Measurements from ENCODE around the gene ATP6V0A4.
"Not testable (repeated sequence)": the region's sequence is repeated elsewhere in the genome, so short reads cannot be mapped to it uniquely, and the experiment has no call there.

The ATP6V0A4 gene

GRCh38 chr7:138699661-138700060 lies 98.3 kb downstream of the ATP6V0A4 start:
- no peak for TF ChIP-seq CTCF (IDR thresholded peaks at IDR 0.05; ENCODE audit: insufficient read depth, low read length, poor library complexity, severe bottlenecking)
- no peak overlapping the region for H3K4me3 ChIP-seq (replicated peaks; ENCODE audit: low read depth, low read length)
- DNase-seq (ENCODE audit: extremely low read depth, insufficient read length): no peak
- no peaks in the 10 kb centered on the region for H3K27me3 ChIP-seq (replicated peaks; ENCODE audit: control insufficient read depth, insufficient read depth, low read length)
- H3K36me3 ChIP-seq (ENCODE audit: control insufficient read depth, insufficient read depth, low read length): no peaks in the 10 kb centered on the region

GRCh38 chr7:138698281-138698680 lies 99.7 kb downstream of the ATP6V0A4 start:
- DNase-seq (ENCODE audit: extremely low read depth, insufficient read length): no peak
- Histone ChIP-seq H3K27me3 (replicated peaks; ENCODE audit: control insufficient read depth, insufficient read depth, low read length) (no peaks in the 10 kb centered on the region), H3K36me3 (ENCODE audit: control insufficient read depth, insufficient read depth, low read length) (no peaks in the 10 kb centered on the region), H3K4me3 (replicated peaks; ENCODE audit: low read depth, low read length) (no peak overlapping the region)
- no peak for TF ChIP-seq CTCF (IDR thresholded peaks at IDR 0.05; ENCODE audit: insufficient read depth, low read length, poor library complexity, severe bottlenecking)

- no peak for TF ChIP-seq CTCF (IDR thresholded peaks at IDR 0.05; ENCODE audit: insufficient read depth, low read length, poor library complexity, severe bottlenecking)
- Histone ChIP-seq H3K27me3 (replicated peaks; ENCODE audit: control insufficient read depth, insufficient read depth, low read length) (no peaks in the 10 kb centered on the region), H3K36me3 (ENCODE audit: control insufficient read depth, insufficient read depth, low read length) (no peaks in the 10 kb centered on the region), H3K4me3 (replicated peaks; ENCODE audit: low read depth, low read length) (no peak overlapping the region)
- DNase-seq (ENCODE audit: extremely low read depth, insufficient read length): no peak
Measured at GRCh38 chr7:138697535-138698182, 100.3 kb downstream of the ATP6V0A4 start.

- DNase-seq (ENCODE audit: extremely low read depth, insufficient read length); H3K4me3 ChIP-seq (replicated peaks; ENCODE audit: low read depth, low read length); H3K27me3 ChIP-seq (replicated peaks; ENCODE audit: control insufficient read depth, insufficient read depth, low read length); H3K36me3 ChIP-seq (ENCODE audit: control insufficient read depth, insufficient read depth, low read length): not testable (repeated sequence)
Measured at GRCh38 chr7:138695776-138696175, 102.2 kb downstream of the ATP6V0A4 start.

GRCh38 chr7:138695106-138695505 lies 102.9 kb downstream of the ATP6V0A4 start:
- TF ChIP-seq CTCF (IDR thresholded peaks at IDR 0.05; ENCODE audit: insufficient read depth, low read length, poor library complexity, severe bottlenecking): no peak
- Histone ChIP-seq H3K4me3 (replicated peaks; ENCODE audit: low read depth, low read length) (no peak overlapping the region), H3K36me3 (ENCODE audit: control insufficient read depth, insufficient read depth, low read length) (no peaks in the 10 kb centered on the region), H3K27me3 (replicated peaks; ENCODE audit: control insufficient read depth, insufficient read depth, low read length) (no peaks in the 10 kb centered on the region)
- no peak for DNase-seq (ENCODE audit: extremely low read depth, insufficient read length)

- H3K36me3 ChIP-seq (ENCODE audit: control insufficient read depth, insufficient read depth, low read length): no peaks in the 10 kb centered on the region
Measured at GRCh38 chr7:138691178-138691577, 106.8 kb downstream of the ATP6V0A4 start.

More at GRCh38 chr7:138691178-138691577, 106.8 kb downstream of the ATP6V0A4 start:
- no peak for DNase-seq (ENCODE audit: extremely low read depth, insufficient read length)
- TF ChIP-seq CTCF (IDR thresholded peaks at IDR 0.05; ENCODE audit: insufficient read depth, low read length, poor library complexity, severe bottlenecking): no peak
- Histone ChIP-seq H3K4me3 (replicated peaks; ENCODE audit: low read depth, low read length) (no peak overlapping the region), H3K27me3 (replicated peaks; ENCODE audit: control insufficient read depth, insufficient read depth, low read length) (no peaks in the 10 kb centered on the region)

Data from GM06990 (cell line).